A549 (cell line): ENCODE data around the gene NDUFAF4. TPM values are rescaled to one million over a fixed set of nuclear protein-coding genes. Genes with fewer than 3 reads are reported as not detected.

Experiments used
- ATAC-seq, 2 experiments: fragments of 200-7000 bp in 1 of 2; fragments of >200 bp in 1 of 2; cut with Nextera tagmentation in 1 of 2; cut with Tn5 transposase in 1 of 2; 3 replicates each; pipeline versions ENCODE4 v1.8.0 to v1.9.1; 2018 to 2020; ENCODE audit warnings: mild to moderate bottlenecking in 1 of 2, moderate library complexity in 1 of 2
- CTCF ChIA-PET: fragments of 300-600 bp; sonication (Branson Sonifier 250); formaldehyde crosslinking; extraction: SDS; loops from one replicate; lab custom pipeline; 2021; ENCODE audit warnings: antibody characterized with exemption, inconsistent platforms; lab: Yijun Ruan, JAX
- POLR2A ChIA-PET: fragments of 350-600 bp; formaldehyde crosslinking; extraction: SDS; loops from one replicate; lab custom pipeline; 2021; ENCODE audit warnings: antibody characterized with exemption, inconsistent platforms; lab: Yijun Ruan, JAX
- DNase-seq, 2 experiments: peaks; one replicate each; pipeline versions ENCODE4 v3.0.0 to v3.0.0-alpha.2; 2011 to 2016; ENCODE audit warnings: low read depth in 1 of 2, low spot score in 1 of 2
- FAIRE-seq: peaks from 2 replicates; lab custom pipeline; 2011; peaks lifted over from hg19 to GRCh38; lab: Jason Lieb, UNC
- H3K27ac ChIP-seq, 2 experiments: fragments of >200 bp; sonication (Bioruptor Twin); formaldehyde crosslinking; 3 replicates each; pipeline ENCODE4 v1.5.1; 2016 to 2017
- H3K4me1 ChIP-seq: fragments of >200 bp; sonication (Bioruptor Twin); formaldehyde crosslinking; 3 replicates; pipeline ENCODE4 v1.6.1; 2016
- H3K4me2 ChIP-seq: fragments of >200 bp; sonication (Bioruptor Twin); formaldehyde crosslinking; 3 replicates; pipeline ENCODE4 v1.6.1; 2016
- H3K4me3 ChIP-seq: fragments of >200 bp; sonication (Bioruptor Twin); formaldehyde crosslinking; 3 replicates; pipeline ENCODE4 v1.5.1; 2016
- H3K9me3 ChIP-seq: fragments of >200 bp; sonication (Bioruptor Twin); formaldehyde crosslinking; 3 replicates; pipeline ENCODE4 v1.6.1; 2016
- CHD2 ChIP-seq: fragments of 150-350 bp; IDR thresholded peaks from 2 replicates; pipeline ENCODE4 v1.6.1; 2014; ENCODE audit warnings: low read length; ENCODE audit not compliant: partially characterized antibody
- FOXS1 ChIP-seq: fragments of 250-450 bp; sonication (Bioruptor Pico); IDR thresholded peaks from 2 replicates; pipeline ENCODE4 v1.5.0; 2020; ENCODE audit warnings: mild to moderate bottlenecking, moderate library complexity
- HOXB13 ChIP-seq: fragments of 250-450 bp; sonication (Bioruptor Pico); IDR thresholded peaks from 2 replicates; pipeline ENCODE4 v1.5.0; 2020; ENCODE audit warnings: low read depth, mild to moderate bottlenecking, moderate library complexity
- HOXB5 ChIP-seq: fragments of 250-450 bp; sonication (Bioruptor Pico); IDR thresholded peaks from 2 replicates; pipeline ENCODE4 v1.5.0; 2020; ENCODE audit warnings: mild to moderate bottlenecking, moderate library complexity
- JUN ChIP-seq, 2 experiments: fragments of >200 bp; sonication (Bioruptor Twin); formaldehyde crosslinking; IDR thresholded peaks; 2 replicates in 1 of 2; 3 replicates in 1 of 2; pipeline ENCODE4 v1.6.1; 2016 to 2017
- KDM1A ChIP-seq: fragments of 200-600 bp; sonication (generic); IDR thresholded peaks from 2 replicates; pipeline ENCODE4 v1.6.1; 2016; ENCODE audit warnings: low read depth, mild to moderate bottlenecking
- MYC ChIP-seq: IDR thresholded peaks from 2 replicates; pipeline ENCODE4 v1.6.1; 2012; ENCODE audit warnings: mild to moderate bottlenecking, inconsistent platforms, low read length, improper control_type of control experiment, borderline replicate concordance
- PHF8 ChIP-seq: fragments of 200-600 bp; sonication (generic); IDR thresholded peaks from 2 replicates; pipeline ENCODE4 v1.6.1; 2016; ENCODE audit warnings: low read depth, mild to moderate bottlenecking, antibody characterized with exemption, moderate library complexity, borderline replicate concordance
- POLR2A ChIP-seq: IDR thresholded peaks from 2 replicates; pipeline ENCODE4 v1.6.1; 2012; ENCODE audit warnings: mild to moderate bottlenecking, low read length
- RAD21 ChIP-seq, 2 experiments: fragments of >200 bp in 1 of 2; sonication (Bioruptor Twin) in 1 of 2; formaldehyde crosslinking in 1 of 2; IDR thresholded peaks in 1 of 2; conservative IDR thresholded peaks in 1 of 2; 2 replicates in 1 of 2; 3 replicates in 1 of 2; pipeline ENCODE4 v1.6.1; 2012 to 2018; ENCODE audit warnings: inconsistent platforms in 1 of 2
- RNF2 ChIP-seq: fragments of 200-600 bp; sonication (generic); IDR thresholded peaks from 2 replicates; pipeline ENCODE4 v1.6.1; 2016; ENCODE audit warnings: low read depth, mild to moderate bottlenecking, antibody characterized with exemption, moderate library complexity, borderline replicate concordance
- ZNF302 ChIP-seq: fragments of 250-450 bp; sonication (Bioruptor Pico); IDR thresholded peaks from 2 replicates; pipeline ENCODE4 v1.9.0; 2021; ENCODE audit warnings: inconsistent platforms, mild to moderate bottlenecking, moderate library complexity
- ZSCAN20 ChIP-seq: fragments of 250-450 bp; sonication (Bioruptor Pico); IDR thresholded peaks from 2 replicates; pipeline ENCODE4 v1.8.0; 2022; ENCODE audit warnings: mild to moderate bottlenecking, moderate library complexity
- WGBS: methylation state at CpG from one replicate; pipeline ENCODE4 v1.1.6; 2017; ENCODE audit errors: missing lambda C conversion rate; 5-methylcytosine and 5-hydroxymethylcytosine counted together
- polyA minus RNA-seq: library from RNA; depleted of rRNA, polyadenylated mRNA; stranded (reverse); fragments of >200 nt; gene quantifications from 2 replicates; pipeline ENCODE4 v1.2.3, GENCODE V29; 2011; rRNA and poly(A)+ RNA removed
- polyA plus RNA-seq, 4 experiments: library from polyadenylated mRNA; depleted of rRNA in 3 of 4; stranded (reverse); fragments of >200 nt; fragmentation: RNase III in 1 of 4; extraction: RNeasy Plus Mini Kit Qiagen cat#74134 plus additional on column Dnase treatment in 1 of 4; gene quantifications; 2 replicates in 3 of 4; 3 replicates in 1 of 4; pipeline ENCODE4 v1.2.3, GENCODE V29; 2011 to 2017
- TF ChIP-seq, protein P1 (sequence below): IDR thresholded peaks from 2 replicates; pipeline ENCODE4 v1.6.1; 2012
- TF ChIP-seq, protein P2 (sequence below): fragments of 150-350 bp; IDR thresholded peaks from 2 replicates; pipeline ENCODE4 v1.6.1; 2014; ENCODE audit warnings: low read depth, mild to moderate bottlenecking, low read length
- TF ChIP-seq, protein P3 (sequence below): fragments of >200 bp; sonication (Bioruptor Twin); formaldehyde crosslinking; IDR thresholded peaks from 3 replicates; pipeline ENCODE4 v1.5.1; 2016
- TF ChIP-seq, protein P4 (sequence below): IDR thresholded peaks from 2 replicates; pipeline ENCODE4 v1.6.1; 2012; ENCODE audit warnings: low read depth, borderline replicate concordance
- TF ChIP-seq, protein P5 (sequence below): fragments of 450-650 bp; IDR thresholded peaks from 2 replicates; pipeline ENCODE4 v1.6.1; 2014; ENCODE audit warnings: antibody characterized with exemption
- TF ChIP-seq, protein P6 (sequence below): IDR thresholded peaks from 2 replicates; pipeline ENCODE4 v1.6.1; 2012
- TF ChIP-seq, protein P7 (sequence below): fragments of >200 bp; sonication (Bioruptor Twin); formaldehyde crosslinking; IDR thresholded peaks from 3 replicates; pipeline ENCODE4 v1.6.1; 2016

NDUFAF4 gene
- polyA plus RNA-seq (2011; rRNA removed): 55.4 and 58.7 TPM in 2 replicates
- 19.1 and 20.3 TPM in 2 replicates for polyA plus RNA-seq (2012; cell fraction: cytosol; rRNA removed)
- polyA plus RNA-seq (2012; cell fraction: nucleus; rRNA removed): 3.6 and 5.0 TPM in 2 replicates
- 34.8 to 45.3 TPM (median 37.9 TPM) in 3 replicates for polyA plus RNA-seq (2017; fragmentation: RNase III; extraction: RNeasy Plus Mini Kit Qiagen cat#74134 plus additional on column Dnase treatment)
- polyA minus RNA-seq: 19.5 and 24.2 TPM in 2 replicates

DNA sequence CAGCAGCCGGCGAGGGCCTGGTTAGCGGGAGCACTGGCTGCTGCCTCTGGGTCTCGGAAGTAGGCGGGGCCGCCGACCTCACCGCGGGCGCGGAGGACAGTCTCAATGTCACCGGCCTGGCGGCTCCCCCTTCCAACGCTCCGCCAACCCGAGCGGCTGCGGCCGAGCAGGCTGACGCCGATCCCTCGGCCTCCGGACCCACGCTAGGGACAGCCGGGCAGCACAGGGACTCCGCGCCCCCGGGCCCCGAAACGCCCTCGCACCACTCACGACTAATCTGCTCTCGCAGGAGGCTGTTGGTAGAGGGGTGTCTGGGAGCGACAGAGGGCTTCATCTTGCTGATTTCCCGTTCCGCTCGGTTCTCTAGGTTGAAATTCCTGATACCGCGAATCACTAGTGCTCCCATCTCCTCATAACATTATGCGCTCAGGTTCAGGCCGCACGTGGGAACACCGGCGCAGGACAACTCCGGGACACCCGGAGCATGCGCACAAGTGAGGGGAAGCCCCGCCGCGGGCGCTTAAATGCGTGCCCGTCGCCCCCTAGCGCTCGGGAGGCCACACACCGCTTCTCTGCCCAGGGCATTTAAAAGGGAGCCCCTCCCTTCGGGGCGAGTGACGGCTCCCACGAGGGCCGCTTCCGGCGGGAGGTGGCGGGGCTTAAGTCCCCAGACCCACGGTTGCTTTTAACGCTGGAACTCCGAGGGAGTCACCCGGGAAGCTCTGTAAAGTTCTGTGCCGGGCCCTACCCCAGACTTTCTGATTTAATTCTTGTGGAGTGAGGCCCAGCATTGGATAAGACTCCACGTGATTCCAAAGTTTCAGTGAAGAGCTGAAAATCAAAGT, at the start of gene NDUFAF4:
Gene NDUFAF4, minus strand, starts transcription at position 496 of the 845 bp plus-strand sequence. Its CDS starts 90 bp downstream, at position 406.
- ATAC-seq: peak; percentile 94 to 96
- ChIA-PET POLR2A (no interaction called here), CTCF (interaction anchor here (0.7 to 3.3 kb wide), 12 partner anchors 12 to 273 kb away, joined by 3 to 35 read pairs (median 4); no protein-coding TSS in a partner anchor)

DNA sequence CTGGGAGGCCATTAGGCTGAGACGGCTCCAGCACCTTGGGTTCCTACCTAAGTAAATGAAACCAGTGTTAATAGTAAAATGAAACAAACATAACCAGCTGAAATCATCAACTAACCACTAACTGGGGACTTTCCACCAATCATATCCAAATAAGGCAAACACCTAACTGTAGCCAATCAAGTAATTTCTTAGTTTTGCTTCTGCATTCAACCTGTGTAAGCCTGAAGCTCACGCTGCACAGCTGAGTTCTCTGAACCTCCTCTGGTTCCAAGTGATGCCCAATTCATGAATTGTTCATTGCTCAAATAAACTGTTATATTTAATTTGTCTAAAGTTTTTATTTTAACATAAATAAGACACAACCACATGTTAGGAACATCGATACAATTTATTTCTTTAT, 49.4 kb upstream of the NDUFAF4 start:
- Histone ChIP-seq H3K27ac (no peak overlapping the region), H3K4me1 (no peaks in the 10 kb centered on the region), H3K4me2 (no peak overlapping the region), H3K9me3 (no peaks in the 10 kb centered on the region), H3K4me3 (no peak overlapping the region)
- WGBS: 8% methylated on average over 3 of the region's 3 CpGs
- DNase-seq (no peak), ATAC-seq (no peak), FAIRE-seq (no peak)
- ChIA-PET CTCF (interaction anchor here (0.7 kb wide), 1 partner anchor 48 kb away, joined by 3 read pairs; no protein-coding TSS in a partner anchor), POLR2A (no interaction called here)
- TF ChIP-seq FOXS1 (CRISPR knock-in tag) (no peak), RAD21 (conservative IDR thresholded peaks at IDR 0.05 in 1 of 2, IDR thresholded peaks at IDR 0.05 in 1 of 2) (no peak), ZNF302 (CRISPR knock-in tag) (no peak)
- TF ChIP-seq, protein P1, sequence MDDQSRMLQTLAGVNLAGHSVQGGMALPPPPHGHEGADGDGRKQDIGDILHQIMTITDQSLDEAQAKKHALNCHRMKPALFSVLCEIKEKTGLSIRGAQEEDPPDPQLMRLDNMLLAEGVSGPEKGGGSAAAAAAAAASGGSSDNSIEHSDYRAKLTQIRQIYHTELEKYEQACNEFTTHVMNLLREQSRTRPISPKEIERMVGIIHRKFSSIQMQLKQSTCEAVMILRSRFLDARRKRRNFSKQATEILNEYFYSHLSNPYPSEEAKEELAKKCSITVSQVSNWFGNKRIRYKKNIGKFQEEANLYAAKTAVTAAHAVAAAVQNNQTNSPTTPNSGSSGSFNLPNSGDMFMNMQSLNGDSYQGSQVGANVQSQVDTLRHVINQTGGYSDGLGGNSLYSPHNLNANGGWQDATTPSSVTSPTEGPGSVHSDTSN: no peak
- TF ChIP-seq, protein P2, sequence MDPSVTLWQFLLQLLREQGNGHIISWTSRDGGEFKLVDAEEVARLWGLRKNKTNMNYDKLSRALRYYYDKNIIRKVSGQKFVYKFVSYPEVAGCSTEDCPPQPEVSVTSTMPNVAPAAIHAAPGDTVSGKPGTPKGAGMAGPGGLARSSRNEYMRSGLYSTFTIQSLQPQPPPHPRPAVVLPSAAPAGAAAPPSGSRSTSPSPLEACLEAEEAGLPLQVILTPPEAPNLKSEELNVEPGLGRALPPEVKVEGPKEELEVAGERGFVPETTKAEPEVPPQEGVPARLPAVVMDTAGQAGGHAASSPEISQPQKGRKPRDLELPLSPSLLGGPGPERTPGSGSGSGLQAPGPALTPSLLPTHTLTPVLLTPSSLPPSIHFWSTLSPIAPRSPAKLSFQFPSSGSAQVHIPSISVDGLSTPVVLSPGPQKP: no peak

More for the DNA sequence above, at the start of gene NDUFAF4:
- TF ChIP-seq, protein P3, sequence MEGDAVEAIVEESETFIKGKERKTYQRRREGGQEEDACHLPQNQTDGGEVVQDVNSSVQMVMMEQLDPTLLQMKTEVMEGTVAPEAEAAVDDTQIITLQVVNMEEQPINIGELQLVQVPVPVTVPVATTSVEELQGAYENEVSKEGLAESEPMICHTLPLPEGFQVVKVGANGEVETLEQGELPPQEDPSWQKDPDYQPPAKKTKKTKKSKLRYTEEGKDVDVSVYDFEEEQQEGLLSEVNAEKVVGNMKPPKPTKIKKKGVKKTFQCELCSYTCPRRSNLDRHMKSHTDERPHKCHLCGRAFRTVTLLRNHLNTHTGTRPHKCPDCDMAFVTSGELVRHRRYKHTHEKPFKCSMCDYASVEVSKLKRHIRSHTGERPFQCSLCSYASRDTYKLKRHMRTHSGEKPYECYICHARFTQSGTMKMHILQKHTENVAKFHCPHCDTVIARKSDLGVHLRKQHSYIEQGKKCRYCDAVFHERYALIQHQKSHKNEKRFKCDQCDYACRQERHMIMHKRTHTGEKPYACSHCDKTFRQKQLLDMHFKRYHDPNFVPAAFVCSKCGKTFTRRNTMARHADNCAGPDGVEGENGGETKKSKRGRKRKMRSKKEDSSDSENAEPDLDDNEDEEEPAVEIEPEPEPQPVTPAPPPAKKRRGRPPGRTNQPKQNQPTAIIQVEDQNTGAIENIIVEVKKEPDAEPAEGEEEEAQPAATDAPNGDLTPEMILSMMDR: peak; percentile 68
- peak; percentile 67 to 73; a peak in 3 of 5 replicates for TF ChIP-seq JUN (IDR thresholded peaks at IDR 0.05)
- TF ChIP-seq RAD21 (conservative IDR thresholded peaks at IDR 0.05 in 1 of 2, IDR thresholded peaks at IDR 0.05 in 1 of 2): peak in 1 of 2 experiments; percentile 26; a peak in 2 of 5 replicates
- TF ChIP-seq, protein P4, sequence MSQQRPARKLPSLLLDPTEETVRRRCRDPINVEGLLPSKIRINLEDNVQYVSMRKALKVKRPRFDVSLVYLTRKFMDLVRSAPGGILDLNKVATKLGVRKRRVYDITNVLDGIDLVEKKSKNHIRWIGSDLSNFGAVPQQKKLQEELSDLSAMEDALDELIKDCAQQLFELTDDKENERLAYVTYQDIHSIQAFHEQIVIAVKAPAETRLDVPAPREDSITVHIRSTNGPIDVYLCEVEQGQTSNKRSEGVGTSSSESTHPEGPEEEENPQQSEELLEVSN: 0 out of 2 replicates have a peak, but pooled peaks have one; percentile 22
- peak; percentile 81; the same call in 1 of the 2 replicates for TF ChIP-seq MYC
- TF ChIP-seq, protein P5, sequence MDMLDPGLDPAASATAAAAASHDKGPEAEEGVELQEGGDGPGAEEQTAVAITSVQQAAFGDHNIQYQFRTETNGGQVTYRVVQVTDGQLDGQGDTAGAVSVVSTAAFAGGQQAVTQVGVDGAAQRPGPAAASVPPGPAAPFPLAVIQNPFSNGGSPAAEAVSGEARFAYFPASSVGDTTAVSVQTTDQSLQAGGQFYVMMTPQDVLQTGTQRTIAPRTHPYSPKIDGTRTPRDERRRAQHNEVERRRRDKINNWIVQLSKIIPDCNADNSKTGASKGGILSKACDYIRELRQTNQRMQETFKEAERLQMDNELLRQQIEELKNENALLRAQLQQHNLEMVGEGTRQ: peak; percentile 22; the same call in 1 of the 2 replicates
- TF ChIP-seq, protein P6, sequence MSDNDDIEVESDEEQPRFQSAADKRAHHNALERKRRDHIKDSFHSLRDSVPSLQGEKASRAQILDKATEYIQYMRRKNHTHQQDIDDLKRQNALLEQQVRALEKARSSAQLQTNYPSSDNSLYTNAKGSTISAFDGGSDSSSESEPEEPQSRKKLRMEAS: peak; percentile 94
- peak; percentile 57; the same call in 1 of the 2 replicates for TF ChIP-seq PHF8
- no peak for TF ChIP-seq HOXB13 (CRISPR knock-in tag)
- TF ChIP-seq RNF2: no peak
- TF ChIP-seq, protein P7, sequence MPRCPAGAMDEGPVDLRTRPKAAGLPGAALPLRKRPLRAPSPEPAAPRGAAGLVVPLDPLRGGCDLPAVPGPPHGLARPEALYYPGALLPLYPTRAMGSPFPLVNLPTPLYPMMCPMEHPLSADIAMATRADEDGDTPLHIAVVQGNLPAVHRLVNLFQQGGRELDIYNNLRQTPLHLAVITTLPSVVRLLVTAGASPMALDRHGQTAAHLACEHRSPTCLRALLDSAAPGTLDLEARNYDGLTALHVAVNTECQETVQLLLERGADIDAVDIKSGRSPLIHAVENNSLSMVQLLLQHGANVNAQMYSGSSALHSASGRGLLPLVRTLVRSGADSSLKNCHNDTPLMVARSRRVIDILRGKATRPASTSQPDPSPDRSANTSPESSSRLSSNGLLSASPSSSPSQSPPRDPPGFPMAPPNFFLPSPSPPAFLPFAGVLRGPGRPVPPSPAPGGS: 0 out of 3 replicates have a peak, but pooled peaks have one; percentile 72
- TF ChIP-seq KDM1A: no peak
- TF ChIP-seq POLR2A: peak; percentile 46; the same call in 1 of the 2 replicates
- TF ChIP-seq HOXB5: no peak
- TF ChIP-seq, protein P2: no peak
- no peak for TF ChIP-seq CHD2
- no peak for TF ChIP-seq ZSCAN20 (CRISPR knock-in tag)
- TF ChIP-seq ZNF302 (CRISPR knock-in tag): no peak
- peaks cover 17% of the 10 kb centered on the region for H3K4me1 ChIP-seq
- peak within 1 kb of the TSS; percentile 93 for H3K4me3 ChIP-seq
- peak within 1 kb of the TSS; percentile 97 for H3K4me2 ChIP-seq
- no peaks in the 10 kb centered on the region for H3K9me3 ChIP-seq
- DNase-seq: peak; percentile 76 to 93
- FAIRE-seq: no peak
- peak within 1 kb of the TSS; percentile 91 to 97 for H3K27ac ChIP-seq
- 2% methylated on average over 16 of the region's 71 CpGs for WGBS
